GM18861 (cell line): ENCODE data around the gene FOXA1.
"Not testable (repeated sequence)": the region's sequence is repeated elsewhere in the genome, so short reads cannot be mapped to it uniquely, and the experiment has no call there.

Experiments used
- ATAC-seq: cut with Tn5 transposase; IDR thresholded peaks from one replicate; pipeline ENCODE4 v1.9.1; 2021; ENCODE audit not compliant: unreplicated experiment

The FOXA1 gene

DNA sequence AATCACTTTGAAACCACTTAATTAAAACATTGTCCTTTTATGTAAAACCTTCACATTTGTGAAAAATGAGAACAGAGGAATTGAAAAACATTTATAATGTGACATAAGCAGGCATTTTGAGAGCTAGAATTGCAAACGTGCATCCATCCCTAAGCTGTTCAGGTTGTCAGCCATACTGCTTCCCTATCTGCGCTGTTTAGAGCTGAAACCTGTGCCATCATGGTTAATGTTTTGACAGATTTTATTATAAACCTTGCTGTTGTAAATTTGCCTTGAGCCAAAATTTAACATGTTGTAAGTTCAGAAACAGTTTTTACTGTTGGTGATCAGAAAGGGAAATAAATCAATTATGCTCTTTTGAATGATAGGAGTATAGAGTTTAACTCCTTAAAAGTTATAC lies 31.9 kb downstream of the FOXA1 start:
- ATAC-seq = no peak

DNA sequence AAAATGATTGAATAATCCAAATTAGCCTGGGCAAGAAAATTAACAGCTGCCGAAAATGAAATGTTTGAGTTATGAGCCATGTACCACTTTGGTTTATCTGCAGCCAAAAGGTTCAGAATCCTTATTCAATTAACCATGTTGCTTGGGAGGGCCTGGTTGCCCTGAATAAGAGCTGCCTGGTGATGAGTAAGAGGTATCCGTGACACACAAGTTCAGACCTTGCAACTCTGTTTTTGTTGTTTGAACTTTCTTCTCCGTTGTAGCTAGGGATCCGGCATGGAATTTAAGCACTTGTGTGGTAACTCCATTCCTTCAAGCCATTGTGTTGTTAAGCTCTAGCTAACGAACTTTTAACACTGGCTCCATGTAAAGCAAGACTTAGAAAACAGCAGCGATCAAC lies 35.7 kb downstream of the FOXA1 start:
- no peak for ATAC-seq

DNA sequence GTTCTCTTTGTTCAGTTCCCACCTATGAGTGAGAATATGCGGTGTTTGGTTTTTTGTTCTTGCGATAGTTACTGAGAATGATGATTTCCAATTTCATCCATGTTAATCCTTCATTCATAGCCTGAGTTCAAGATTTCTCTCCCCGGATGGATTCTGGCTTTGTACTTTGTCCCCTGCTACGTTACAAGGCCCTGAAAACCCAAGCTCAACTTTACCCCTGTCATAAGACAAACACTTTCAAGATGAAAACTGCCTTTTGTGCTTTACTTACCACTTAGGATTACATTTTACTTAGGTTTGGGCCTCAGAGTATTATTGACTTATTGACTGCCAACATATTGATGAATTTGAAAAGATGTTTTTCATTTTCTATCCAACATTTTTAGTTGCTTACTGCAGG lies 36.3 kb downstream of the FOXA1 start:
- no peak for ATAC-seq

DNA sequence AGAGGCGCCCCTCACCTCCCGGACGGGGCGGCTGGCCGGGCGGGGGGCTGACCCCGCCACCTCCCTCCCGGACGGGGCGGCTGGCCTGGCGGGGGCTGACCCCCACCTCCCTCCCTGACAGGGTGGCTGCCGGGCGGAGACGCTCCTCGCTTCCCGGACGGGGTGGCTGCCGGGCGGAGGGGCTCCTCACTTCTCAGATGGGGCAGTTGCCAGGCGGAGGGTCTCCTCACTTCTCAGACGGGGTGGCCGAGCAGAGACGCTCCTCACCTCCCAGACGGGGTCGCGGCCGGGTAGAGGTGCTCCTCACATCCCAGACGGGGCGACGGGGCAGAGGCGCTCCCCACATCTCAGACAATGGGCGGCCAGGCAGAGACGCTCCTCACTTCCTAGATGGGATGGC lies 39.5 kb downstream of the FOXA1 start:
- not testable (repeated sequence) for ATAC-seq

DNA sequence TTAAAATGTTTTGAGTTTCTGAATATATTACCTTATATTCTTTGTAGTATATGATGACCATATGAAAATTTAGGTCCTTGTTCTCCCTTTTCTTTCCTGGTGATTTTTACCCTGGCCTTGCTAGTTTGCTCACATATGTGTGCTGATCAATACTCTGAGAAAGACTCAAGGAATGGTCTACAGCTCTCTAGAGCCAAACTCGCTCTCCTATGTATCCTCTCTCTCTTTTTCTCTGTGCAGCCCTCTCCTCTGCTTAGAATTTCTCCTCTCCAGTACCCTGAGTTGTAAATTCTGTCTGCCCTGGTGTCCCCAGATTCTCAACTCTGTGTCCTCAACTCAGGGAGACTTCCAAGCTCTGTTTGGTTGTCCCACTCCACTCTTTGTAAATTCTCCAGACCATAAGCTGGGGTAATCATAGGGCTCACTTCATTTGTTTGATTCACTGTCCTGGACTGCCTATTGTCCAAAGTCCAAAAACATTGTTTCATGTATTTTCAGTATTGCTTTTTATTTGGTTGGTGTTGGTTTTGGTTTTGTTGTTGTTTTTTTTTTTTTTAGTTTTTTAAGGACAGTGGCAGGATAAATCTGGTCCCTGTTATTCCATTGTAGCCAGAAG lies 41.0 kb downstream of the FOXA1 start:
- ATAC-seq = no peak

DNA sequence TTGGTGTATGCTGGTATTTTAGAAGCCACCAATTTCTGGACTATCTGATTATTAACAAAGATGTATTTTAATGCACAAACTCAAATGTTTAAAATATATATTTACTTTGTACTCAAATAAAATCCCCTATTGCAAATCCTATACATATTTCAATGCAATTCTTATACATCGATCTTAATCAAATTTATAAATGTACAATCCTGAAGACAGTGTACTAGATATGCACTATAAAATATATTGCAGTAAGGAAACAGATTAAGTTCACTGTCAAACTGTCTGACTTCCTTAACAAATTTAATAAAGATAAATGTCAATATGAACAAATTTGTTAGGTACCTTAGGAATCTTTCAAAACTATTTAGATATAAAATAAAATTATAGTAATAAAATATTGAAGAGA lies 43.9 kb downstream of the FOXA1 start:
- no peak for ATAC-seq

DNA sequence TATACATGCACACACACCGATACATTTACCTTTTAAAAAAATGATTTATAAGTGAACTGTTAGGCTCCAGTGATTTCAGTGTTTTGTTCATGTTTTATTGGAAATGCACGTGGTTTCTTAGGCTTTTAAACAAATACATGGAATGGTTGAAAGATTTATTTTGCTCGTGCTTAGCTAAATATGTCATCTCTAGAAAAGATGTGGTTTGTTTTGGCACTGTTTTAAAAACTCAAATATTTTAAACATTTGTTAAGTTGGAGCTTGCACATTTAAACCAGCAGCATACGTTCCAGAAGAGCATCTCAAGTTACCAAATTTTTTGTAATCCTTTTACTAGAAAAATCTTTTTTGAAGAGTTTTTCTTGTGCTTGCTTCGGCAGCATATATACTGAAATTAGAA lies 44.5 kb downstream of the FOXA1 start:
- ATAC-seq = no peak

DNA sequence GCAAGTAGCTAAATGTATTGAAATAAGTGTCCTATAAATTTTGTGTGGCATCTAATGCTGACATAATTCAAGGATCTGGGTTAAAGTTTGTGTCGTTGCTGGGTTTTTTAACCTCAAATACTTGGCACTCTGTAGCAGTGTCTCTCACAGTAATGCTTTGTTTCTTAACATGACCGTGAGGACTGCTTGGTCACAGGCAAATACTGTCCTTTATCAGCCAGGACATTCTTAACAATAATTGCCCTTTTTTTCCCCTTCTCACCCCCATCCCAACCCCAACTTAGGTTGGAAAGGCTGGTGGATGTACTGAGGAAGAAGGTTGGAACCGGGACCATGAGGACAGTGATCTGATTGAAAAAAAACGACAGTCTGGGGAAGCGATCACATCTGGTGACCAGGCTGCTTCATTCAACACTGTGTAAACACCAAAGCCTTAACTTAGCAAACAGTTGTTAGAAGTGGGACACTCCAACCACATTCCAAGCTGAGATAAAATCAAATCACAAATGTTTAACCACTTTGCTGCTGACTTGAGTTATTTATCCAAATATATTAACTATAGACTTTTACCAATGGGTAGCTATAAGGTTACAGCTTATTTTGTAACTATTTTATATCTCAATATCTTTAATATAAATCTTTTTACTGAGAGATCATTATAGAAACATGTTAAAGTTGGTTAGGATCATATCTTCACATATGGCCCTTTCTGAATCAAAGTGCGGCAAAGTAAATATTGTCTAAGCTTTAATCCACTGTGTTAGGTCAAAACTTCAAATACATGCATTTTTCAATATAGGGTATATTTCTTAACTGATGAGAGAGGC lies 48.2 kb downstream of the FOXA1 start:
- ATAC-seq = no peak

DNA sequence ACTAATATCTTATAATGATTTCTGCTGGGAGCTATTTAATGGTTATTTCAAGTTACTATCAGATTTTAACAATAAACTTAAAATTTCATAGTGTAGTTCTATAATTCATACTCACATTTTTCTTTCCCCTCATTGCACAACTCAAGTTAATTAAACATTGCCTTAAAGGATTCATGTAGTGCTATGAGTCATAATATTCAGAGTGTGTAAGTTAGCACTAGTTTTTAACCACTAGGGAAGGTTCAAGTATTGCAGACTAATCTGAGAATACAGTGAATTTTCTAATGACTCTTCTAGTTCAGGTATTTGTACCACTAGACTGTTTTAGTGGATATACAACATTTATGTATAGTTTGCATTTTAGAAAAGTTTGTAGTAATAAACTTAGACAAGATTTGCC lies 49.9 kb downstream of the FOXA1 start:
- no peak for ATAC-seq

DNA sequence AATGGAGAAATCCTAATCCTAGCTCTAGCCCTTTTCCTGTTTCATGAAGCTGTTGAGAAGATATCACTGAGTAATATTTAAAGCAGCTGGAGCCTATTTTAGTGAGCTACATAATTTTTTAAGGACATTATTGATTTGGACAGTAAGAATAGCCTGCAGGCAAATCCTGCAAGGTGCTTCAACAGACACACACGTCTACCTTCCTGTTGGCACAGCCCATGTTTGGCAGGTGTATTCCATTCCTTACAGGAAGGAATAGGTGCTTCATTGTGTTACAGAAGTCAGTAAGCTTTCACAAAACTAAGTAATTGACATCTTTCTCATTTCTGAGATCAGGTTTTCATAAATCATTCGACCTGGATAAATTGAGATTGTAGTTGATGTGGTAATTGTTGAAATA lies 50.6 kb downstream of the FOXA1 start:
- ATAC-seq = no peak

DNA sequence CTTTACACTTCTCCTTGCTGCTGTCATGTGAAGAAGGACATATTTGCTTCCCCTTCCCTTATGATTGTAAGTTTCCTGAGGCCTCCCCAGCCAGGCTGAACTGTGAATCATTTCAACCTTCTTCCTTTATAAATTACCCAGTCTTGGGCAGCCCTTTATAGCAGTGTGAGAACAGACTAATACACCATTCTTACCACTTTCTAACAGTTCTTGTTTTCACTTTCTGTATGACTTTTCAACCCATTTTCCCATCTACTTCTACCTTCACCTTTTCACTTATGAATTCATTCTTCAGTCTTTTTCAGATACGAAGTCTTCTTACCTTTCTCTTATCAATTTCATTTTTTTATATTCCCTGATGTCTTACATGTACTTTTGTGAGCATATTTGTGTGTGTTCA lies 55.1 kb downstream of the FOXA1 start:
- ATAC-seq = no peak
